HCT116 (cell line): ENCODE results near the gene UPP1. TPM values are rescaled to one million over a fixed set of nuclear protein-coding genes. Genes with fewer than 3 reads are reported as not detected.

Source experiments
- ATAC-seq: fragments of 200-7000 bp; cut with Tn5 transposase; 2 replicates; pipeline ENCODE4 v1.9.1; 2020; ENCODE audit warnings: mild to moderate bottlenecking, moderate library complexity
- BruUV-seq: library from RNA; stranded (reverse); fragments of 400-500 nt; replicated peaks from 2 replicates; lab custom pipeline; 2021; lab: Mats Ljungman, UMichigan
- CTCF ChIA-PET: fragments of 300-600 bp; sonication (Branson Sonifier 250); formaldehyde crosslinking; loops from one replicate; lab custom pipeline; 2021; ENCODE audit warnings: antibody characterized with exemption; lab: Charles Lee
- POLR2A ChIA-PET: fragments of 300-600, 350-600 bp; sonication (Branson Sonifier 250); formaldehyde crosslinking; loops from one replicate; lab custom pipeline; 2021; ENCODE audit warnings: antibody characterized with exemption; lab: Charles Lee
- RAD21 ChIA-PET, 2 experiments: fragments of 300-600 bp; sonication (Branson Sonifier 250); formaldehyde crosslinking; loops; one replicate each; lab custom pipeline; 2023; ENCODE audit warnings: low total read pairs in 2 of 2; ENCODE audit not compliant: uncharacterized antibody in 2 of 2, unreplicated experiment in 2 of 2, low non-redundant PET in 1 of 2; lab: Charles Lee
- DNase-seq: peaks from one replicate; pipeline ENCODE4 v3.0.0-alpha.2; 2010; ENCODE audit warnings: low read depth, low spot score
- H2AFZ ChIP-seq: fragments of 200-600 bp; shearing (Covaris generic), sonication (generic); 2 replicates; pipeline ENCODE4 v1.6.1; 2017; ENCODE audit warnings: low read depth, mixed run types, mixed read lengths, antibody characterized with exemption, low read length; ENCODE audit not compliant: poor library complexity, severe bottlenecking
- H3K27ac ChIP-seq: 2 replicates; pipeline ENCODE4 v1.5.1; 2012; ENCODE audit warnings: low read depth, low read length
- H3K27me3 ChIP-seq: fragments of 200-600 bp; sonication (generic); 2 replicates; pipeline ENCODE4 v1.6.1; 2016; ENCODE audit warnings: mixed run types, low read length, mixed read lengths; ENCODE audit not compliant: insufficient read depth
- H3K36me3 ChIP-seq, 2 experiments: fragments of 200-500 bp in 1 of 2; fragments of 200-600 bp in 1 of 2; sonication (Bioruptor generic) in 1 of 2; sonication (generic) in 1 of 2; 2 replicates each; pipeline versions ENCODE4 v1.5.1 to v1.6.1; 2014 to 2016; ENCODE audit warnings: low read length in 2 of 2, inconsistent platforms in 1 of 2, mixed read lengths in 1 of 2, mixed run types in 1 of 2; ENCODE audit not compliant: insufficient read depth in 2 of 2, control insufficient read depth in 1 of 2
- H3K4me1 ChIP-seq, 2 experiments: fragments of 200-600 bp in 1 of 2; sonication (generic) in 1 of 2; 2 replicates each; pipeline versions ENCODE4 v1.5.1 to v1.6.1; 2012 to 2017; ENCODE audit warnings: low read length in 2 of 2, inconsistent platforms in 1 of 2, mild to moderate bottlenecking in 1 of 2, mixed read lengths in 1 of 2, mixed run types in 1 of 2, moderate library complexity in 1 of 2; ENCODE audit not compliant: insufficient read depth in 2 of 2, control insufficient read depth in 1 of 2
- H3K4me2 ChIP-seq: fragments of 200-600 bp; sonication (generic); 2 replicates; pipeline ENCODE4 v1.6.1; 2017; ENCODE audit warnings: mixed run types, low read length, mixed read lengths
- H3K4me3 ChIP-seq, 2 experiments: fragments of 200-600 bp in 1 of 2; sonication (generic) in 1 of 2; replicated peaks in 1 of 2; 2 replicates each; pipeline ENCODE4 v1.5.1; 2011 to 2016; ENCODE audit warnings: low read length in 2 of 2, control low read depth in 1 of 2, low read depth in 1 of 2, mild to moderate bottlenecking in 1 of 2, mixed read lengths in 1 of 2, mixed run types in 1 of 2
- H3K79me2 ChIP-seq: fragments of 200-600 bp; sonication (generic); 2 replicates; pipeline ENCODE4 v1.6.1; 2017; ENCODE audit warnings: mild to moderate bottlenecking, mixed run types, low read length, moderate library complexity, mixed read lengths; ENCODE audit not compliant: insufficient read depth
- H3K9ac ChIP-seq: fragments of 200-600 bp; sonication (generic); 2 replicates; pipeline ENCODE4 v1.6.1; 2016; ENCODE audit warnings: low read length, mixed read lengths
- H3K9me2 ChIP-seq: fragments of 200-600 bp; sonication (generic), shearing (Covaris generic); 2 replicates; pipeline ENCODE4 v1.6.1; 2017; ENCODE audit warnings: mixed run types, mild to moderate bottlenecking, moderate library complexity; ENCODE audit not compliant: insufficient read depth
- H3K9me3 ChIP-seq, 2 experiments: fragments of 200-500 bp in 1 of 2; fragments of 200-600 bp in 1 of 2; sonication (Bioruptor generic) in 1 of 2; sonication (generic) in 1 of 2; 2 replicates each; pipeline ENCODE4 v1.6.1; 2014 to 2017; ENCODE audit warnings: low read length in 2 of 2, mixed read lengths in 2 of 2, inconsistent platforms in 1 of 2, low read depth in 1 of 2, mild to moderate bottlenecking in 1 of 2, mixed run types in 1 of 2, moderate library complexity in 1 of 2; ENCODE audit not compliant: control insufficient read depth in 1 of 2, insufficient read depth in 1 of 2
- H4K20me1 ChIP-seq: fragments of 200-600 bp; sonication (generic), shearing (Covaris generic); 2 replicates; pipeline ENCODE4 v1.6.1; 2017; ENCODE audit warnings: mixed run types, mild to moderate bottlenecking, moderate library complexity; ENCODE audit not compliant: insufficient read depth
- FOSL1 ChIP-seq: IDR thresholded peaks from 2 replicates; pipeline ENCODE4 v1.6.1; 2012; ENCODE audit warnings: low read depth
- POLR2A ChIP-seq: IDR thresholded peaks from 2 replicates; pipeline ENCODE4 v1.7.0; 2011; ENCODE audit warnings: borderline replicate concordance; ENCODE audit not compliant: insufficient read depth, insufficient read length; ENCODE audit errors: extremely low read depth
- POLR2AphosphoS5 ChIP-seq: IDR thresholded peaks from 2 replicates; pipeline ENCODE4 v1.6.1; 2011; ENCODE audit warnings: mild to moderate bottlenecking, low read depth, low read length, moderate library complexity
- RAD21 ChIP-seq: IDR thresholded peaks from 2 replicates; pipeline ENCODE4 v1.6.1; 2012; ENCODE audit warnings: low read depth, mild to moderate bottlenecking
- YY1 ChIP-seq: IDR thresholded peaks from 2 replicates; pipeline ENCODE4 v1.6.1; 2011; ENCODE audit warnings: low read length, low read depth, moderate library complexity, mild to moderate bottlenecking; ENCODE audit not compliant: insufficient replicate concordance; ENCODE audit errors: extremely low read depth
- ZBTB33 ChIP-seq: IDR thresholded peaks from 2 replicates; pipeline ENCODE4 v1.6.1; 2011; ENCODE audit warnings: mild to moderate bottlenecking, low read length, moderate library complexity; ENCODE audit not compliant: insufficient replicate concordance; ENCODE audit errors: extremely low read depth
- intact Hi-C: fragments of 100-400 bp; cut with micrococcal nuclease; formaldehyde crosslinking; loops from 2 replicates; pipeline ENCODE4 v1.10.0; 2022
- total RNA-seq: library from RNA; stranded (reverse); gene quantifications from one replicate; pipeline ENCODE4 v1.2.1, GENCODE V29; 2021; ENCODE audit not compliant: unreplicated experiment

UPP1 gene
- total RNA-seq, 1 experiment from 2014 or later = 42.7 TPM

GRCh38 chr7:48088559-48089045 lies 463 bp upstream of the UPP1 start:
- ChIA-PET RAD21 (no interaction called here), CTCF (interaction anchor here (1.0 to 1.5 kb wide), 2 partner anchors 97 to 120 kb away, joined by 3 to 5 read pairs; no protein-coding TSS in a partner anchor), POLR2A (interaction anchor here (1.1 to 2.1 kb wide), 11 partner anchors 10 to 141 kb away, joined by 3 to 7 read pairs (median 5); partner anchors contain the start of gene PKD1L1)
- Histone ChIP-seq H2AFZ (peak overlapping the region; percentile 81), H3K4me3 (peak overlapping the region; percentile 69 to 77), H3K4me1 (peaks cover 68 to 87% of the 10 kb centered on the region in 2 experiments), H3K9me2 (no peaks in the 10 kb centered on the region), H3K36me3 (no peaks in the 10 kb centered on the region; a peak in 2 of 4 replicates), H3K9me3 (no peaks in the 10 kb centered on the region), H4K20me1 (no peaks in the 10 kb centered on the region), H3K9ac (peak overlapping the region; percentile 81), H3K79me2 (peaks cover 3% of the 10 kb centered on the region; the same call in 1 of the 2 replicates), H3K27me3 (no peaks in the 10 kb centered on the region), H3K4me2 (peak overlapping the region; percentile 95), H3K27ac (peak overlapping the region; percentile 94)
- DNase-seq (peak; percentile 72), ATAC-seq (peak; percentile 62)
- intact Hi-C loops = loop anchor here (2.0 kb wide), 1 partner anchor 110 kb away; the partner anchor contains the start of gene HUS1
- BruUV-seq = no TSS peak
- peak; percentile 12 for TF ChIP-seq YY1
- peak; percentile 62 for TF ChIP-seq POLR2AphosphoS5
- TF ChIP-seq POLR2A = peak; percentile 43
- peak; percentile 19 for TF ChIP-seq ZBTB33
- no peak for TF ChIP-seq FOSL1
- TF ChIP-seq RAD21 = no peak
